Measurements from ENCODE around the gene KRTAP5-1. TPM values are rescaled to one million over a fixed set of nuclear protein-coding genes. Genes with fewer than 3 reads are reported as not detected.

KRTAP5-1 gene
- total and polyA plus RNA-seq, 10 of the 15 experiments (the other 5 are each of a cell fraction or from before 2014, with no cell fraction given) = not detected

- Histone ChIP-seq H3K9me3 (replicated peaks; ENCODE audit: control insufficient read depth, insufficient read depth, low read length) (no peaks in the 10 kb centered on the region; the same call in 2 of the 3 replicates), H3K27ac (ENCODE audit: control insufficient read depth, insufficient read depth) (no peak within 1 kb of the TSS), H3K9ac (ENCODE audit: control insufficient read depth, insufficient read depth, low read length) (no peak within 1 kb of the TSS), H3K4me3 (no peak within 1 kb of the TSS), H2AFZ (ENCODE audit: control insufficient read depth, low read depth, low read length) (no peak within 1 kb of the TSS), H3K27me3 (replicated peaks in 1 of 2; ENCODE audit: control insufficient read depth in 2 of 2, insufficient read depth in 2 of 2, low read length in 1 of 2) (peaks cover 3 to 10% of the 10 kb centered on the region in 2 experiments; a peak in 3 of 4 replicates), H3K79me2 (ENCODE audit: control insufficient read depth, insufficient read depth, low read length) (no peaks in the 10 kb centered on the region), H3K36me3 (ENCODE audit: control insufficient read depth in 2 of 2, insufficient read depth in 2 of 2, low read length in 1 of 2) (no peaks in the 10 kb centered on the region), H3K4me2 (ENCODE audit: control insufficient read depth, insufficient read depth) (peak within 1 kb of the TSS; percentile 64), H4K20me1 (ENCODE audit: control insufficient read depth, insufficient read depth) (no peaks in the 10 kb centered on the region), H3K4me1 (ENCODE audit: control insufficient read depth, insufficient read depth, low read length) (no peaks in the 10 kb centered on the region)
- BruUV-seq (replicated peaks) = no TSS peak
- ChIA-PET RAD21 (ENCODE audit: unreplicated experiment) (interaction anchor here (1.1 to 1.3 kb wide), 2 partner anchors 35 to 58 kb away, joined by 3 to 4 read pairs; no protein-coding TSS in a partner anchor), SMC1A (ENCODE audit: uncharacterized antibody, unreplicated experiment) (no interaction called here), POLR2A (no interaction called here), CTCF (interaction anchor here (0.7 to 1.0 kb wide), 2 partner anchors 26 to 51 kb away, joined by 3 to 4 read pairs; no protein-coding TSS in a partner anchor)
- in situ Hi-C loops (cut with MboI) = no loop called here
- 2% methylated on average over 34 of the region's 124 CpGs for WGBS (ENCODE audit: insufficient coverage, insufficient replicate concordance, low lambda C conversion rate, missing lambda C conversion rate)
- ATAC-seq = peak; percentile 68
- intact Hi-C loops (cut with micrococcal nuclease; ENCODE audit: unreplicated experiment) = loop anchor here (10.0 kb wide), 2 partner anchors 268 to 458 kb away; partner anchors contain the start of gene TOLLIP
- no peak for FAIRE-seq
- no peak for DNase-seq (ENCODE audit: low read depth, low spot score)
- no peak for TF ChIP-seq MLLT1 (IDR thresholded peaks at IDR 0.05)
- no peak for TF ChIP-seq RELB (IDR thresholded peaks at IDR 0.05; ENCODE audit: low read depth)
- no peak for TF ChIP-seq EZH2 (IDR thresholded peaks at IDR 0.05; ENCODE audit: borderline replicate concordance, control insufficient read depth, low read depth, low read length)
- no peak for TF ChIP-seq CHD4 (IDR thresholded peaks at IDR 0.05)
- TF ChIP-seq SUZ12 (IDR thresholded peaks at IDR 0.05; ENCODE audit: unreplicated experiment) = no peak
- TF ChIP-seq JUND (IDR thresholded peaks at IDR 0.05; ENCODE audit: low read depth, low read length) = peak; percentile 82
- TF ChIP-seq CHD2 (IDR thresholded peaks at IDR 0.05; ENCODE audit: borderline replicate concordance, low read depth, low read length) = no peak
- no peak for TF ChIP-seq POLR2AphosphoS5 (IDR thresholded peaks at IDR 0.05; ENCODE audit: low read length)
- TF ChIP-seq ZBTB40 (IDR thresholded peaks at IDR 0.05; ENCODE audit: borderline replicate concordance) = no peak
- peak; percentile 63; the same call in 1 of the 2 replicates for TF ChIP-seq ATF7 (IDR thresholded peaks at IDR 0.05; ENCODE audit: low read depth)
- TF ChIP-seq ZNF207 (IDR thresholded peaks at IDR 0.05; ENCODE audit: borderline replicate concordance) = no peak
- TF ChIP-seq ZZZ3 (IDR thresholded peaks at IDR 0.05; ENCODE audit: control insufficient read depth, insufficient read length, low read depth) = no peak
Observed at GRCh38 chr11:1572197-1573076, 12.6 kb downstream of the KRTAP5-1 start, which contains the start of gene DUSP8. DUSP8 (minus strand) TSS chr11:1572271; CDS start chr11:1565826, 6,445 bp downstream.
